ENCODE measurements around the gene POTEE.
"Not testable (repeated sequence)": the region's sequence is repeated elsewhere in the genome, so short reads cannot be mapped to it uniquely, and the experiment has no call there.

POTEE gene

GRCh38 chr2:131209030-131209772, at the start of gene POTEE:
POTEE (plus strand) TSS chr2:131209536; CDS start chr2:131218403, 8,867 bp downstream.
- not testable (repeated sequence) for DNase-seq

GRCh38 chr2:131165562-131165961, 43.8 kb upstream of the POTEE start:
- not testable (repeated sequence) for DNase-seq

GRCh38 chr2:131168538-131168937, 40.8 kb upstream of the POTEE start:
- no peak for DNase-seq

- not testable (repeated sequence) for DNase-seq
These were observed 31.3 kb upstream of the POTEE start for GRCh38 chr2:131178050-131178449.

- DNase-seq: not testable (repeated sequence)
These were observed 30.5 kb upstream of the POTEE start for GRCh38 chr2:131178721-131179418.

- not testable (repeated sequence) for DNase-seq
These were observed 27.9 kb upstream of the POTEE start for GRCh38 chr2:131181451-131181850.

GRCh38 chr2:131193421-131193820, 15.9 kb upstream of the POTEE start:
- DNase-seq: not testable (repeated sequence)

- not testable (repeated sequence) for DNase-seq
These were observed 13.2 kb upstream of the POTEE start for GRCh38 chr2:131196186-131196585.

GRCh38 chr2:131201098-131201497, 8.2 kb upstream of the POTEE start:
- no peak for DNase-seq

- not testable (repeated sequence) for DNase-seq
These were observed 1.5 kb upstream of the POTEE start for GRCh38 chr2:131207839-131208238.

GRCh38 chr2:131209773-131210104, 403 bp downstream of the POTEE start:
- DNase-seq: not testable (repeated sequence)

- not testable (repeated sequence) for DNase-seq
These were observed 1.3 kb downstream of the POTEE start for GRCh38 chr2:131210434-131211211.

- DNase-seq: not testable (repeated sequence)
These were observed 8.1 kb downstream of the POTEE start for GRCh38 chr2:131217238-131217986.

- peak; percentile 68 for DNase-seq
These were observed 26.5 kb downstream of the POTEE start for GRCh38 chr2:131235543-131236449.
